OCI-LY7 (cell line): ENCODE data around the gene NDUFB5.

Experiments used
- CTCF ChIP-seq: fragments of 200-600 bp; sonication (generic); conservative IDR thresholded peaks from 2 replicates; pipeline ENCODE4 v1.5.1; 2014; ENCODE audit warnings: mild to moderate bottlenecking, antibody characterized with exemption, low read length, moderate library complexity, mixed read lengths
- EZH2phosphoT487 ChIP-seq: fragments of 200-600 bp; sonication (generic); IDR thresholded peaks from 2 replicates; pipeline ENCODE4 v1.6.1; 2018; ENCODE audit warnings: low read depth, borderline replicate concordance, mild to moderate bottlenecking, mixed run types, antibody characterized with exemption, low read length, moderate library complexity, mixed read lengths

DNA sequence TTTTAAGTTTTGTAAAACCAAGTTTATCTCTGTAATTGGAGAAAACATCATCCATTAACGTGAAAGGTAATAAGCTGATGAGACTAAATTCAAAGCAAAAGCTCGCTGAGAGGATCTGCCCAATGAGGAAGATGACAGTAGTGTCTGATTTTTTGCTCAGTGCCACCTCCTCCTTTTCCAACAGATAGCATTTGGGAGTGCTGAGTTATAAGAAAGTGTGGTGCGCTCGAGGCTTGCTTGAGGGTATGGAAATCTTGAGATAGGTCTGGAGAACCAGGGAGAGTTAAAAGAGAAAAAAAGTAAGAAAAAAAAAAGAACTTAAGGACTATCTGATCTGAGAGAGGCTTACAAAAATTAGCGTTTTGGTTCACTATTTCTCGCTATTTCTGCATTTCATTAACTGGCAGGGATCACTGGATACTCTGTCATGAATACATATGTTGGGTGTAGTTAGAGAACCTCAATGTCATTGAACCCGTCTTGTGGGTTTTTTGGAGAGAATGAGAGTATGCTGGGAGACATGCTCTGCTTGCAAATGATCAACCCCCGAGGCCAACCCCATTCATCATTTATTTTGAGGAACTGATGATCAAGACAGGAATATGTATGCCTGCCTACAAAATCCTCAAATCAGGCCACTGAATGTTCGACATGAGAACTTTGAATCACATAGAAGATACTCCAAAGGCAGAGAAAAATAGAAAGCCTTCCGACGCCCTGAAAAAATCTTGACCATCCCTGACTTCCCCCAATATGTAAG, 47.3 kb downstream of the NDUFB5 start:
- TF ChIP-seq CTCF (no peak), EZH2phosphoT487 (no peak)
